H9 (cell line): Measurements from ENCODE around the gene SRCAP. TPM values are rescaled to one million over a fixed set of nuclear protein-coding genes. Genes with fewer than 3 reads are reported as not detected.
A peak's percentile ranks its signal among the peaks of the same experiment; 100 is the strongest.

Experiments
- DNase-seq: peaks from one replicate; pipeline ENCODE4 v3.0.0-alpha.2; 2017
- H2AFZ ChIP-seq: one replicate; pipeline ENCODE4 v1.6.1; 2013; ENCODE audit warnings: mild to moderate bottlenecking, low read length, control low read depth, moderate library complexity
- H2AK5ac ChIP-seq: 2 replicates; pipeline ENCODE4 v1.6.1; 2013; ENCODE audit warnings: low read length, control low read depth, mixed read lengths; ENCODE audit not compliant: insufficient read length
- H2BK120ac ChIP-seq: one replicate; pipeline ENCODE4 v1.6.1; 2013; ENCODE audit warnings: low read depth, mild to moderate bottlenecking, low read length, control low read depth, inconsistent platforms; ENCODE audit not compliant: poor library complexity, severe bottlenecking
- H2BK12ac ChIP-seq: 2 replicates; pipeline ENCODE4 v1.6.1; 2013; ENCODE audit warnings: low read length, control low read depth, mixed read lengths, low read depth; ENCODE audit not compliant: insufficient read length
- H2BK15ac ChIP-seq: 2 replicates; pipeline ENCODE4 v1.6.1; 2013; ENCODE audit warnings: low read depth, low read length, control low read depth
- H2BK20ac ChIP-seq: one replicate; pipeline ENCODE4 v1.6.1; 2013; ENCODE audit warnings: low read depth, mild to moderate bottlenecking, low read length, control low read depth, inconsistent platforms; ENCODE audit not compliant: poor library complexity, severe bottlenecking
- H2BK5ac ChIP-seq: 2 replicates; pipeline ENCODE4 v1.6.1; 2013; ENCODE audit warnings: low read length, control low read depth, mixed read lengths; ENCODE audit not compliant: insufficient read length
- H3K14ac ChIP-seq: 2 replicates; pipeline ENCODE4 v1.6.1; 2013; ENCODE audit warnings: low read length, control low read depth; ENCODE audit not compliant: insufficient read depth
- H3K18ac ChIP-seq: 2 replicates; pipeline ENCODE4 v1.6.1; 2013; ENCODE audit warnings: low read depth, mild to moderate bottlenecking, mixed read lengths, low read length, control low read depth; ENCODE audit not compliant: insufficient read length
- H3K23ac ChIP-seq: 2 replicates; pipeline ENCODE4 v1.6.1; 2013; ENCODE audit warnings: low read length, control low read depth, mixed read lengths, low read depth; ENCODE audit not compliant: insufficient read length
- H3K23me2 ChIP-seq: 2 replicates; pipeline ENCODE4 v1.6.1; 2013; ENCODE audit warnings: low read depth, mild to moderate bottlenecking, mixed read lengths, low read length, control low read depth; ENCODE audit not compliant: insufficient read length, poor library complexity, severe bottlenecking
- H3K27ac ChIP-seq: 2 replicates; pipeline ENCODE4 v1.5.1; 2013; ENCODE audit warnings: low read length, control low read depth, mixed read lengths, low read depth; ENCODE audit not compliant: insufficient read length
- H3K27me3 ChIP-seq: 2 replicates; pipeline ENCODE4 v1.6.1; 2013; ENCODE audit warnings: low read length, control low read depth, inconsistent platforms; ENCODE audit not compliant: insufficient read depth
- H3K4ac ChIP-seq: 2 replicates; pipeline ENCODE4 v1.6.1; 2013; ENCODE audit warnings: low read depth, mild to moderate bottlenecking, control low read depth, inconsistent platforms, low read length, moderate library complexity
- H3K4me1 ChIP-seq: 2 replicates; pipeline ENCODE4 v1.6.1; 2013; ENCODE audit warnings: low read length, control low read depth, inconsistent platforms; ENCODE audit not compliant: insufficient read depth
- H3K4me2 ChIP-seq: 2 replicates; pipeline ENCODE4 v1.6.1; 2013; ENCODE audit warnings: low read length, control low read depth, mixed read lengths; ENCODE audit not compliant: insufficient read length, insufficient read depth
- H3K56ac ChIP-seq: 2 replicates; pipeline ENCODE4 v1.6.1; 2013; ENCODE audit warnings: low read depth, mild to moderate bottlenecking, mixed read lengths, low read length, control low read depth; ENCODE audit not compliant: insufficient read length
- H3K79me1 ChIP-seq: 2 replicates; pipeline ENCODE4 v1.6.1; 2013; ENCODE audit warnings: low read depth, mild to moderate bottlenecking, moderate library complexity, low read length, control low read depth, inconsistent platforms; ENCODE audit not compliant: insufficient read depth, poor library complexity, severe bottlenecking
- H3K79me2 ChIP-seq: 2 replicates; pipeline ENCODE4 v1.6.1; 2013; ENCODE audit warnings: low read length, control low read depth, inconsistent platforms; ENCODE audit not compliant: insufficient read depth
- H3K9ac ChIP-seq: 2 replicates; pipeline ENCODE4 v1.6.1; 2013; ENCODE audit warnings: low read length, control low read depth, mixed read lengths; ENCODE audit not compliant: insufficient read length; ENCODE audit errors: extremely low read depth
- H3K9me3 ChIP-seq: one replicate; pipeline ENCODE4 v1.6.1; 2013; ENCODE audit warnings: low read depth, low read length, inconsistent platforms; ENCODE audit not compliant: control insufficient read depth
- H3T11ph ChIP-seq: one replicate; pipeline ENCODE4 v1.6.1; 2013; ENCODE audit warnings: mild to moderate bottlenecking, low read length, control low read depth, inconsistent platforms
- H4K20me1 ChIP-seq: one replicate; pipeline ENCODE4 v1.6.1; 2013; ENCODE audit not compliant: control insufficient read depth, insufficient read length, insufficient read depth
- H4K5ac ChIP-seq: 2 replicates; pipeline ENCODE4 v1.6.1; 2013; ENCODE audit warnings: low read depth, mild to moderate bottlenecking, mixed read lengths, low read length, control low read depth; ENCODE audit not compliant: insufficient read length
- H4K8ac ChIP-seq: replicated peaks from 2 replicates; pipeline ENCODE4 v1.6.1; 2013; ENCODE audit warnings: low read length, control low read depth, mixed read lengths, low read depth; ENCODE audit not compliant: insufficient read length
- H4K91ac ChIP-seq: 2 replicates; pipeline ENCODE4 v1.6.1; 2013; ENCODE audit warnings: low read depth, mild to moderate bottlenecking, moderate library complexity, mixed read lengths, low read length, control low read depth; ENCODE audit not compliant: insufficient read length
- H3K27ac Mint-ChIP-seq, 3 experiments: 2 replicates in 2 of 3; 3 replicates in 1 of 3; pipeline ENCODE4 v1.8.0; 2020 to 2021; ENCODE audit warnings: mixed read lengths in 3 of 3, mild to moderate bottlenecking in 1 of 3, moderate library complexity in 1 of 3
- H3K27me3 Mint-ChIP-seq: 2 replicates; pipeline ENCODE4 v1.8.0; 2021; ENCODE audit warnings: low read depth, mild to moderate bottlenecking, moderate library complexity, mixed read lengths
- H3K36me3 Mint-ChIP-seq, 3 experiments: 2 replicates in 2 of 3; 3 replicates in 1 of 3; pipeline ENCODE4 v1.8.0; 2020 to 2021; ENCODE audit warnings: low read depth in 3 of 3, mixed read lengths in 3 of 3; ENCODE audit not compliant: insufficient read depth in 1 of 3
- H3K4me1 Mint-ChIP-seq, 2 experiments: 2 replicates each; pipeline ENCODE4 v1.8.0; 2020; ENCODE audit warnings: mixed read lengths in 2 of 2
- H3K4me3 Mint-ChIP-seq, 2 experiments: 2 replicates in 1 of 2; 3 replicates in 1 of 2; pipeline ENCODE4 v1.8.0; 2020 to 2021; ENCODE audit warnings: mild to moderate bottlenecking in 2 of 2, mixed read lengths in 2 of 2, moderate library complexity in 1 of 2
- H3K9me3 Mint-ChIP-seq, 2 experiments: 2 replicates in 1 of 2; 3 replicates in 1 of 2; pipeline ENCODE4 v1.8.0; 2020; ENCODE audit warnings: mild to moderate bottlenecking in 2 of 2, mixed read lengths in 2 of 2, moderate library complexity in 1 of 2
- CTCF ChIP-seq: fragments of 200-600 bp; sonication (generic); conservative IDR thresholded peaks from 3 replicates; pipeline ENCODE4 v1.8.0; 2021; ENCODE audit warnings: antibody characterized with exemption, mild to moderate bottlenecking
- WGBS: extraction: QIAGEN DNeasy Blood & Tissue Kit; methylation state at CpG from one replicate; pipeline ENCODE4 v1.1.7; 2013; ENCODE audit warnings: missing lambda C conversion rate, low lambda C conversion rate, mixed read lengths; ENCODE audit not compliant: insufficient read length; ENCODE audit errors: extremely low coverage; 5-methylcytosine and 5-hydroxymethylcytosine counted together
- total RNA-seq: library from RNA; stranded (reverse); gene quantifications from 2 replicates; pipeline ENCODE4 v1.2.1, GENCODE V29; 2021

The SRCAP gene
- total RNA-seq, 1 experiment from 2014 or later: 63.1 TPM

DNA sequence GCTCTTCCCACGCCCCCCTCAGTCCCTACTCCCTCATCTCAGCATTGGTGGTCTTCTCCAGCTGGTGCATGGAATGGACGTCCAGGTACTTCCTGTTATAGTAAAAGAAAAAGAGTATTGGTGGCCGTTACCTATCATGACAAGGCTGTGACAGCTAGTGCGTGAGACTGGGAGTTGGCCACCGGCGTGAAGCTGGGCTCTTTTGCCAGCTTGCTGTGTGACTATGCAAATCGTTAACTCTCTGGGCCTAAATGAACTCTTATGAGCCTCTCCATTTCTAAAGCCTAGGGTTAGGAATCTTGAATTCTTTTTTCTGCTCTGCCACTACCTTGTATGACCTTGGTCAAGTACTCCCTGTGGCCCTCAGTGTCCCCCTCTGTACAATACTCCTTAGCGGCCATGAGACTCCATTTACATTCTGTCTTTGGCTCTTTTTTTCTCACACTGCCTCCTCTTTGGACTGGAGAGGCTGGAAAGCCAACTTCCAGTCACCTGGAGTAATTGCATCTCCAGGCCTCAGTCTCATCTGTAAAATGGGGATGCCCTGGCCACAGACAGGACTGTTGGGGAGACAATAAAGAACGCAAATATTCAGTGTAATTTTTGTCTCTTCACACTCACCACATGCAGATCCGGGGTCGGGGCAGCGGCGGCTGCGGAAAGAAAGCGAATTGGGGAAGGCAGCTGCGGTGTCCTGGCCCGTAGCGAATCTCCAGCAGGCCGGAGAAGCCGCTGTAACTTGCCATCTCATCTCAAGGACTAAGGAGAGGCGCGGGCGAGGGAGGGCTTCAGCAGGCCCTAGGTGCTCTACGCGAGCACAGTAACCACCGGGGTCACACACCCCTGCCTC, 61.8 kb downstream of the SRCAP start:
- Histone ChIP-seq H3K18ac (no peak overlapping the region), H4K20me1 (no peaks in the 10 kb centered on the region), H3K79me2 (no peaks in the 10 kb centered on the region), H3K79me1 (peaks cover 6% of the 10 kb centered on the region), H2BK12ac (no peak overlapping the region), H3K4me1 (no peaks in the 10 kb centered on the region), H4K8ac (no peak overlapping the region), H2AFZ (no peak overlapping the region), H2BK20ac (no peak overlapping the region), H2BK15ac (no peak overlapping the region), H3K27ac (no peak overlapping the region), H3K56ac (no peak overlapping the region), H3K4ac (no peak overlapping the region), H4K91ac (no peak overlapping the region), H3K27me3 (no peaks in the 10 kb centered on the region), H3K9me3 (no peaks in the 10 kb centered on the region), H2BK5ac (no peak overlapping the region), H4K5ac (no peak overlapping the region), H3K4me2 (peak overlapping the region; percentile 95), H2AK5ac (no peak overlapping the region), H3K14ac (no peak overlapping the region), H3T11ph (no peak overlapping the region), H2BK120ac (no peak overlapping the region), H3K23ac (no peak overlapping the region), H3K9ac (peak overlapping the region; percentile 4), H3K23me2 (peaks cover 20% of the 10 kb centered on the region)
- WGBS: no CpG with 5 or more reads among the region's 26 CpGs
- H3K4me3 Mint-ChIP-seq: peak overlapping the region; percentile 91 to 97
- H3K9me3 Mint-ChIP-seq: no peaks in the 10 kb centered on the region
- H3K27me3 Mint-ChIP-seq: no peaks in the 10 kb centered on the region
- peak overlapping the region in 2 of 3 experiments; percentile 63 to 94; a peak in 3 of 7 replicates for H3K27ac Mint-ChIP-seq
- peaks cover 17 to 18% of the 10 kb centered on the region in 2 experiments for H3K4me1 Mint-ChIP-seq
- TF ChIP-seq CTCF: no peak
- peaks cover 27 to 60% (median 41%) of the 10 kb centered on the region in 3 experiments for H3K36me3 Mint-ChIP-seq
- no peak for DNase-seq
